Measurements from ENCODE around the gene PRPF18.

The PRPF18 gene

DNA sequence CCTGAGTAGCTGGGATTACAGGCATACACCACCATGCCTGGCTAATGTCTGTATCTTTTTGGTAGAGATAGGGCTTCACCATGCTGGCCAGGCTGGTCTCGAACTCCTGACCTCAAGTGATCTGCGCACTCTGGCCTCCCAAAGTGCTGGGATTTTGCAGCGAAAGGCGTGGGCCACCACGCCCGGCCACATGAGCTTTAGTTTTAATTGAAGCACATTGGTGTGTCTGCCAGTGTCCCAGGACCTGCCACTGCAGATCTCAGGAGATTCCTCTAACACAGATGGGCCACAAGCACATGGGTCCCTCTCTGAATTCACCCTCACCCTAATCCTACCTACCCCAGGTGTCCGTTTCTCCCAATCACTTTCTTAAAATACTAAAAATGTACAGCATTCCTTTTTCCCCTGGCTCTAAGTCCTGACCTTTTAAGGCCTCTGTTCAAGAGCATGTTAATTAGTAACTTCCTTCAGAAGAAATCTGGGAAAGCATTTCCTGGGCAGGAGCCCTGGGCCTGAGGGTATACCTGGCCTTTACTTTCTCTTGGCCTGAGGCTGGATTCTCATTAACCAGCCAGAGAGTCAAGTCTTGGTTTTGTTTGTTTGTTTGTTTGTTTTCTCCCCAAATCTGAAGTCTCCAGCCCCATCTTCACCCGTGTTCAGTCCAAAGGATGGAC, 82.6 kb downstream of the PRPF18 start:
- DNase-seq (ENCODE audit: low read depth, low spot score), result no peak
- TF ChIP-seq ZNF274 (IDR thresholded peaks at IDR 0.05; ENCODE audit: low read depth, low read length), result no peak
- no peak for TF ChIP-seq YY1 (IDR thresholded peaks at IDR 0.05; ENCODE audit: insufficient read depth, insufficient read length)
- no peak for TF ChIP-seq SUZ12 (IDR thresholded peaks at IDR 0.05; ENCODE audit: extremely low read depth, insufficient read depth, insufficient read length)
- Histone ChIP-seq H3K9ac (ENCODE audit: insufficient read length, low read depth) (no peak overlapping the region), H3K4me1 (ENCODE audit: insufficient read depth, insufficient read length) (no peaks in the 10 kb centered on the region), H3K27me3 (ENCODE audit: insufficient read depth, insufficient read length) (no peaks in the 10 kb centered on the region), H3K36me3 (ENCODE audit: insufficient read depth, insufficient read length, low read length) (peaks cover 57% of the 10 kb centered on the region), H3K4me3 (ENCODE audit: insufficient read length, low read depth) (no peak overlapping the region), H3K9me3 (ENCODE audit: insufficient read depth, low read length) (peaks cover 8% of the 10 kb centered on the region)

DNA sequence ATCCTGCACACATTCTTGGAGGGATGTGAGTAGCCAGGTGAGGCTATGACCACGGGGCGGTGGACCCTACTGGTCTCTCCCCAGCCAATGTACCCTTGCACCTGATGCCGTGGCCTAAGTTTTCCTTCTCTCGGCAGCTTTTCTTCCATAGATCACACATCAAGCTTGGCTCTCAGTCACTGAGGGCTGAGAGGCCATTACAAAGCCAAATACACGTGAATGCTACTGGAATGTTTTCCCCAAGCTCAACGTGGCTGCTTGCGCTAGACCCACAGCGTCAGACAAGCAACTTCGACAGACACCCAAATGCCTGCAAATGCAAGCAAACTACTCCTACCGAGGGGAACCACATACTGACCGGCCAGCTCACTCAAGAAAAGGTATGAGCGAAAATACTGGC, 83.1 kb downstream of the PRPF18 start:
- no peak for TF ChIP-seq SUZ12 (IDR thresholded peaks at IDR 0.05; ENCODE audit: extremely low read depth, insufficient read depth, insufficient read length)
- no peak for TF ChIP-seq ZNF274 (IDR thresholded peaks at IDR 0.05; ENCODE audit: low read depth, low read length)
- TF ChIP-seq YY1 (IDR thresholded peaks at IDR 0.05; ENCODE audit: insufficient read depth, insufficient read length), result no peak
- DNase-seq (ENCODE audit: low read depth, low spot score), result no peak
- Histone ChIP-seq H3K9ac (ENCODE audit: insufficient read length, low read depth) (no peak overlapping the region), H3K27me3 (ENCODE audit: insufficient read depth, insufficient read length) (no peaks in the 10 kb centered on the region), H3K4me3 (ENCODE audit: insufficient read length, low read depth) (no peak overlapping the region), H3K36me3 (ENCODE audit: insufficient read depth, insufficient read length, low read length) (peaks cover 56% of the 10 kb centered on the region), H3K9me3 (ENCODE audit: insufficient read depth, low read length) (peaks cover 8% of the 10 kb centered on the region), H3K4me1 (ENCODE audit: insufficient read depth, insufficient read length) (no peaks in the 10 kb centered on the region)

DNA sequence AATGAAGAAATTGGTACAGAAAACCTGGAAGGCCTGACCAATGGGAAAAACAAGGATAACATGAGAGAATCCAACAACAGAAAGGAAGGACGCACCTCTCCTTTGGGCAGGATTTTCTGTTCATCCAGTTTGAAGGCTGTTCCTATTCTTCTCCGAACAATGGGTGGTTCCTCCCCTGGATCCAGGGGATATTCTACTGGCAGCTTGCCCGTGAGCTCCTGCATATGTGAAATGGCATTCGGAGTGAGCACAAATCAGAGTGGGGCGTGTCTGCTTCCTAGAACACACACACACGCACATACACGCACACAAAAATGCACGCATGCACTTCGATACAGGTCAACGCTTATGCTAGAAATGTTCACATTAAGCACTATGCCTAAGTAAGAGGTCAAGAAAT, 83.5 kb downstream of the PRPF18 start:
- no peaks in the 10 kb centered on the region for H3K4me1 ChIP-seq (ENCODE audit: insufficient read depth, insufficient read length)

DNA sequence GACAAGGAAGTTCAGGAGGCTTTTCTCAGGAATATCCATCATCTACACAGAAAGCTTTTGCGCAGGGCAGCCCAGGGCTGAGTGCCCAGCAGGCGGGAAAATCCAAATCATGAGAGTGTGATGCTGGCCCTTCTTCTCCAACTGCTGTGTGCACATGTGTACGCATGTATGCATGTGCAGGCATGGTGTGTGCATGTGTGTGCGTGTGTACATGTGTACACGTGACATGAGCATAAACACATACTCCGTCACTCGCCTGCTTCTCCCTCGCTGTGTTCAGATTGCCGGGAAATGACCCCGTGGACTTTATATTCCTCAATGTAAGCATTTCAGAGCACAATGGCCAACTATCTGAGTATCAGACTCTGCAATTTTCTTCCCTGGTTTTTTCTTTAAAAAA, 85.1 kb downstream of the PRPF18 start:
- Histone ChIP-seq H3K36me3 (ENCODE audit: insufficient read depth, insufficient read length, low read length) (peaks cover 49% of the 10 kb centered on the region), H3K4me1 (ENCODE audit: insufficient read depth, insufficient read length) (no peaks in the 10 kb centered on the region), H3K4me3 (ENCODE audit: insufficient read length, low read depth) (no peak overlapping the region), H3K9ac (ENCODE audit: insufficient read length, low read depth) (no peak overlapping the region), H3K27me3 (ENCODE audit: insufficient read depth, insufficient read length) (no peaks in the 10 kb centered on the region), H3K9me3 (ENCODE audit: insufficient read depth, low read length) (peaks cover 8% of the 10 kb centered on the region)
- TF ChIP-seq SUZ12 (IDR thresholded peaks at IDR 0.05; ENCODE audit: extremely low read depth, insufficient read depth, insufficient read length) (no peak), ZNF274 (IDR thresholded peaks at IDR 0.05; ENCODE audit: low read depth, low read length) (no peak), YY1 (IDR thresholded peaks at IDR 0.05; ENCODE audit: insufficient read depth, insufficient read length) (no peak)
- no peak for DNase-seq (ENCODE audit: low read depth, low spot score)

More for the DNA sequence above, 83.5 kb downstream of the PRPF18 start:
- Histone ChIP-seq H3K27me3 (ENCODE audit: insufficient read depth, insufficient read length) (no peaks in the 10 kb centered on the region), H3K9me3 (ENCODE audit: insufficient read depth, low read length) (peaks cover 8% of the 10 kb centered on the region), H3K36me3 (ENCODE audit: insufficient read depth, insufficient read length, low read length) (peaks cover 58% of the 10 kb centered on the region), H3K9ac (ENCODE audit: insufficient read length, low read depth) (no peak overlapping the region), H3K4me3 (ENCODE audit: insufficient read length, low read depth) (no peak overlapping the region)
- TF ChIP-seq YY1 (IDR thresholded peaks at IDR 0.05; ENCODE audit: insufficient read depth, insufficient read length), result no peak
- no peak for TF ChIP-seq ZNF274 (IDR thresholded peaks at IDR 0.05; ENCODE audit: low read depth, low read length)
- no peak for TF ChIP-seq SUZ12 (IDR thresholded peaks at IDR 0.05; ENCODE audit: extremely low read depth, insufficient read depth, insufficient read length)
- DNase-seq (ENCODE audit: low read depth, low spot score), result no peak

DNA sequence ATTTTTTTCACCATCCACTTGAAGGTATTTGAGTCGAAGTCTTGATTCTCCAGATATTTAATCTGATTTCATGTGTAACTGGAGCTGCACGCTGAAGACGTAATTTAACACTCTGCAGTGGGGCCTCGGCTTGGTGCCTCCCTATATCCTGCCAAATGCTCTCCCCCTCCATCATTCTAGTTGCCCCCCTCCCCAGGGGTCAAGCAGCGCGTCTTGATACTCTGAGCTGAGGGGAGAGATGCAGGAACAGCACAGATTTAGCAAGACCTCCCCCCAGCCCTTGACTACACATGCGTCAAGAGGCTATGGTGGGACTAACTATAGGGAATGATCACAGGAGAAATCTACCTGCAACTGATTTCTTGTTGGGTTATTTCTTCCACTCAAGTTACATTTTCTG, 85.8 kb downstream of the PRPF18 start:
- Histone ChIP-seq H3K9me3 (ENCODE audit: insufficient read depth, low read length) (peaks cover 8% of the 10 kb centered on the region), H3K36me3 (ENCODE audit: insufficient read depth, insufficient read length, low read length) (peaks cover 49% of the 10 kb centered on the region), H3K27me3 (ENCODE audit: insufficient read depth, insufficient read length) (no peaks in the 10 kb centered on the region), H3K4me3 (ENCODE audit: insufficient read length, low read depth) (no peak overlapping the region), H3K9ac (ENCODE audit: insufficient read length, low read depth) (no peak overlapping the region), H3K4me1 (ENCODE audit: insufficient read depth, insufficient read length) (no peaks in the 10 kb centered on the region)
- no peak for TF ChIP-seq ZNF274 (IDR thresholded peaks at IDR 0.05; ENCODE audit: low read depth, low read length)
- no peak for TF ChIP-seq YY1 (IDR thresholded peaks at IDR 0.05; ENCODE audit: insufficient read depth, insufficient read length)
- TF ChIP-seq SUZ12 (IDR thresholded peaks at IDR 0.05; ENCODE audit: extremely low read depth, insufficient read depth, insufficient read length), result no peak
- DNase-seq (ENCODE audit: low read depth, low spot score), result no peak

DNA sequence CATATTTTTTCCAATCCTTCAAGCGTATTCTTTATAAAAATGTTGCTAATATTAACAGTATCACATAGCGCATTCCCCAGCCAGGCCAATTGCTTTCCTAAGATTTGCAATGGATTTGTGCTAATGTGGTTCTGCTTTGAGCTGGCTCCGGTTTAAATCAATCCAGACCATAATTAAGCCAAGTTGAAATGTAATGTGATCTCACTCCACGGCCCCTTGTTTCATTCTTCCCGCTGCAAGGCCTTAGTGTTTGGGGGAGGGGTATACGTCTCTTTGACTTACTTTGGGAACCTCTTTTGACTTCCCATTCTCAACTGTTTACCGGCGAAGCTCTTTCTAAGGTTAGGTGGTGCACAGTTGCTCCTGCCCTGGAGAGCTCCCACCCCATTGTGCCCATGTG, 86.4 kb downstream of the PRPF18 start:
- H3K4me3 ChIP-seq (ENCODE audit: insufficient read length, low read depth), result no peak overlapping the region
- H3K9ac ChIP-seq (ENCODE audit: insufficient read length, low read depth), result no peak overlapping the region
- peaks cover 8% of the 10 kb centered on the region for H3K9me3 ChIP-seq (ENCODE audit: insufficient read depth, low read length)
- peaks cover 46% of the 10 kb centered on the region for H3K36me3 ChIP-seq (ENCODE audit: insufficient read depth, insufficient read length, low read length)
- TF ChIP-seq SUZ12 (IDR thresholded peaks at IDR 0.05; ENCODE audit: extremely low read depth, insufficient read depth, insufficient read length) (no peak), ZNF274 (IDR thresholded peaks at IDR 0.05; ENCODE audit: low read depth, low read length) (no peak), YY1 (IDR thresholded peaks at IDR 0.05; ENCODE audit: insufficient read depth, insufficient read length) (no peak)
- no peaks in the 10 kb centered on the region for H3K27me3 ChIP-seq (ENCODE audit: insufficient read depth, insufficient read length)
- no peak for DNase-seq (ENCODE audit: low read depth, low spot score)
- H3K4me1 ChIP-seq (ENCODE audit: insufficient read depth, insufficient read length), result no peaks in the 10 kb centered on the region

DNA sequence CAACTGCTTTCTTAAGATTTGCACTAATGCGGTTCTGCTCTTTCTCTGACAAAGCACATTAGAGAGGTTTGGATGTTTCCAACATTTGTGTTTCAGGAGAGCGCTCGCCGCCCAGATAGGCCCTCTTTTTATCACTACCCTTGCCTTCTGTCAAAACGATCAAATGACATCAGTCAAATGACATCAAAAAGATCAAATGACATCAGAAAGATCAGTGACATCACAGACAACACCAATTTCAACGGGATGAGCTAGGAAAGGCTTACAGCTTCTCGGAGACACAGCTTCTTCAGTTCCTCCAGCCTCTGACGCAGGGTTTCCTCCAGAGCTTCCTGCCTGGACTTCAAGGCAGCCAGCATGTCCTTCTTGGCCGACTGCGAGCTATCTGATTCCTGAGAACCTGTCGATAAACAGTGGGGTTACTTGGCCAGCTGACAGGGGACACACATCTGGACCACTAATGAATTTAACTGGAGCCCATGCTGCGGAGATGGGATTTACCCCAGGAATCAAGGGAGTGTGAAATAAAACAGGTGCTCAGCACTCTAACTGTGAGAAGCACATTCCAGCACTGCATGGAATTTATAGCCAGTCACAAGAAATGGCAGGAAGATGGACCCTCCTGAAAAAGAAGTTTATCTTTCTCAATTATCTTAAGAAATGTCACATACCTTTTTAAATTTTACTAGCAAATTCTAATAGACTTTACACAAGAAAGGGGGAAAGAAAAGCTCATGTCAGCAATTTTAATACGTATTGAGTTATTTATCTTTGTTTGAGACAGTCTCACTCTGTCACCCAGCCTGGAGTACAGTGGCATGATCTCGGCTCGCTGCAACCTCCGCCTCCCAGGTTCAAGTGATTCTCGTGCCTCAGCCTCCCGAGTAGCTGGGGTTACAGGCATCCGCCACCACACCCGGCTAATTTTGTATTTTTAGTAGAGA, 88.2 kb downstream of the PRPF18 start:
- Histone ChIP-seq H3K36me3 (ENCODE audit: insufficient read depth, insufficient read length, low read length) (peaks cover 38% of the 10 kb centered on the region), H3K4me1 (ENCODE audit: insufficient read depth, insufficient read length) (no peaks in the 10 kb centered on the region), H3K9ac (ENCODE audit: insufficient read length, low read depth) (no peak overlapping the region), H3K4me3 (ENCODE audit: insufficient read length, low read depth) (no peak overlapping the region), H3K27me3 (ENCODE audit: insufficient read depth, insufficient read length) (no peaks in the 10 kb centered on the region), H3K9me3 (ENCODE audit: insufficient read depth, low read length) (peaks cover 8% of the 10 kb centered on the region)
- TF ChIP-seq ZNF274 (IDR thresholded peaks at IDR 0.05; ENCODE audit: low read depth, low read length) (no peak), YY1 (IDR thresholded peaks at IDR 0.05; ENCODE audit: insufficient read depth, insufficient read length) (no peak), SUZ12 (IDR thresholded peaks at IDR 0.05; ENCODE audit: extremely low read depth, insufficient read depth, insufficient read length) (no peak)
- no peak for DNase-seq (ENCODE audit: low read depth, low spot score)

Data from NT2/D1 (cell line).